KBM-7 (cell line): Measurements from ENCODE around the gene NISCH.
A peak's percentile ranks its signal among the peaks of the same experiment; 100 is the strongest.

Source experiments
- DNase-seq: peaks from one replicate; pipeline ENCODE4 v3.0.0-alpha.2; 2015
- in situ Hi-C: fragments of 300-500 bp; cut with MboI; formaldehyde crosslinking; loops from 2 replicates; pipeline ENCODE4 v1.14.3; 2020; ENCODE audit warnings: low sequenced_read_pairs, low pct_unique_long_range_greater_than_20kb, mixed read lengths

NISCH gene

DNA sequence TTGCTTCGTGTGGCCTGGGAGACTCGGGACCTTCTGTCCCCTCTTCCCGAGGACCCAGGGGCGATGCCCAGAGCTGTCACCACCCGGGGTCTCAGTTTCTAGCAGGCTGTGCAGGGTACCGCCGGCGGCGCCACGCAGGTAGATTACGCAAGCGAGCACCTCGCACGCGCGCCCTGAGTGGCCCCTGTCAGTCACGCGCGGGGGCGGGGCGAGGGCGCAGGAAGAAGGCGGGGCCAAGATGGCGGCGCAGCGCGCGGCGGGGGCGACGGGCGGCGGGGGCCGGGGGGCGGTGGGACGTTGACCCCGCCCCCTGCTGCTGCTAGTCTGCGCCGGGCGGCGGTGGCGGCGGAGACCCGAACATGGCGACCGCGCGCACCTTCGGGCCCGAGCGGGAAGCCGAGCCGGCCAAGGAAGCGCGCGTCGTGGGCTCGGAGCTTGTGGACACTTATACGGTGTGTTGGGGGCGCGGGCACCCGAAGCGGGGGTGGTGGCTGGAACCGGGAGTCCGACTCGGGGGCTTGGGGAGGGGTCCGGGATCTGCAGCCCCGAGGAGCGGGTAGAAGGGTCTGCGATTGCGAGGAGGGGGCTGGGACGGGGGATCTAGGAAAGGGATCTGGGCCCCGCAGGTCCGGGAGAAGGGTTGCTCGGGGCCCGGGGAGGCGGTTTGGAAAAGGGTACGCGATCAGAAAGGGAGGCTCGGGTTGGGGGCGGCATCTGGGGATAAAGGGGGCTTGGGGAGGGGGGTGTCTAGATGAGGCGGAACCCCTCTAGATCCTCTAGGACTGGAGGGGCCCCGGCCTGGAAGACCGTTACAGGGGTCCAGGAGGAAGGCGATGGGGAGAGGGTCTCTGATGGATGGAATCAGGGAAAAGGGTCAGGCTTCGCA is at the start of gene NISCH:
Gene NISCH, plus strand, starts transcription at position 322 of the 886 bp plus-strand sequence. Its CDS starts 38 bp downstream, at position 360.
- DNase-seq: peak; percentile 65
- in situ Hi-C loops: no loop called here

DNA sequence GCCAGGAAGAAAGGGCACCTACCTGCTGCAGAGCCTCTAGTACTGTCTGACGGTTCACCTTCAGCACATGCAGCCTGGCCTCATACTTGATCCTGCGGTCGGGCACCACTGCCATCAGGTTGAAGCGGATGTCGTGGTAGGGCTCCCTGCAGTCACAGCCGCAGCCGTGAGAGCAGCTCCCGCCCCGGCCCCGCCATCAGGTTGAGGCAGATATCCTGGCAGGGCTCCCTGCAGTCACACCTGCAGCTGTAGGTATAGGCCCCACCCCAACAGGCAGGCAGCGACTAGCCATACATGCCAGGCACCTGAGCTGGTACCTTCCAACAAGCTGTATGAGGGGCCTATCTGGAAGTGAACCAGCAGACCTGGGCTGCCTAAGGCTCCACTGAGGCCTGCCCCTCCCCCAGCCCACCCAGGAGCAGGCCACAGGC is 49.2 kb upstream of the NISCH start:
- no peak for DNase-seq
- in situ Hi-C loops: no loop called here

DNA sequence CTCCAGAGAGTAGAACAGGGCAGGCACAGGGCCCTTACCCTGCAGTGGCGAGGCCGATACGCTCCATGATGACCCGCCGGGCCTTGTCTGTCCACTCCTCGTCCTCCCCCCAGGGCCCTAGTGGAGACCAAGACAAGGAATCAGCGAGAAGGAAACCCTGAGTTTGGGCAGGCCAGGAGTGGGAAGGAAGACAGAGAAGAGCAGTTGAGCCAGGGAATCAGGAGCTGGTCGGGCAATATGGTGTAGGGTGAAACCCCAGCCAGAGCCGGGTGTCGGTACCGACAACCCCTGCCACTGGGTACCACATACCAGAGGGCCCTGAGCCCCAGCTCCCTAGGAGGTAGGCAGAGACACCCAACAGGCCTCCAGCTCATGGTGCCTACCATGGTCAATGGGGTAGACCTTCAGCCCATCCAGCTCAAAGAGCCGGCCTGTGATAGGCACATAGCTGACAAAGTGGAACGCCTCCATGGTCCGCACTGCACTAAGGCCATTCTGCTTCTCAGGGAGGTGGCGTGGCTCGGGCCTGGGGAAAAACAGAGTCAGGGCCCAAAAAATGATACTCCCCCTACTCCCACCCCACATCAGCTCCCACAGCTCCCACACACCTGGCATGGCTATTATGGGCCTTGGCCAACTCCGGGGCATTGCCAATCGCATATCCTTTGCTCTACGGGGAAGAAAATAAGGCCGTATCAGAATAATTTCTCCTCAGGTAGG is 48.5 kb upstream of the NISCH start:
- in situ Hi-C loops: no loop called here
- DNase-seq: no peak

DNA sequence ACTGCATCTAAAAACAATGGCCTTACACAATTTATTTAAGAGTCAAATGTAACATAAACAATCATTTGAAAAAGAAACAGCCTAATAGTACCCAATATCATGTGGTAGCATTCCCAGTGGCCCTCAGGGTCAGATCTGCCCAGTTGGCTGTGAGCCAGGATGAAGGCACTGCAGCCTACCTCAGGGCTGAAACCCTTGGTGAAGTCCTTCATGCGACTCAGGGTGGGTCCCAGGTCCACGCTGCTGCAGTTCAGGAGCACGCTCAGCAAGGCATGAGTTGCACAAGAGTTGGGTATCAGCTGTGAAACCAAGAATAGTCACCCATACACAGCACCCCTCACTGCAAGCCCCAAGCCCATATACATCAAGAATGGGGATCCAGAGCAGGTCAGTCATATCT is 47.6 kb upstream of the NISCH start:
- no peak for DNase-seq
- in situ Hi-C loops: no loop called here

DNA sequence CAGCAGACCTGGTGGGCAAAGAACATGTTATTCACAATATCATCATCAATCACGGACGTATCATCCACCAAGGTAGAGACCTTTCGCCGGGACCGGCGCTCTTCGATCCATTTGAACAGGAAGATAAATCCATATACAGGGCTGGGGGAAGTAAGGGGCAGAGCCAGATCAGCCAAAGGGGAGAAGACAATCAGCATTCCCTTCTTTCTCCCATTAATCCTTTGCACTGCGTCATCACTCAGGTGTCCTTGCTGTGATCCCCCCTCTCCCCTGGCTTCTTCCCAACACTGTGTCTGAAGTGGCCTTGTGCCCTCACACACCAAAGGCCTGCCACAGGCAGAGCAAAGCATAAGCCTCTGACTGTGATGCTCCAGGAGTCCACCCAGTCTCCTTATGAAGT is 46.9 kb upstream of the NISCH start:
- no peak for DNase-seq
- in situ Hi-C loops: no loop called here

DNA sequence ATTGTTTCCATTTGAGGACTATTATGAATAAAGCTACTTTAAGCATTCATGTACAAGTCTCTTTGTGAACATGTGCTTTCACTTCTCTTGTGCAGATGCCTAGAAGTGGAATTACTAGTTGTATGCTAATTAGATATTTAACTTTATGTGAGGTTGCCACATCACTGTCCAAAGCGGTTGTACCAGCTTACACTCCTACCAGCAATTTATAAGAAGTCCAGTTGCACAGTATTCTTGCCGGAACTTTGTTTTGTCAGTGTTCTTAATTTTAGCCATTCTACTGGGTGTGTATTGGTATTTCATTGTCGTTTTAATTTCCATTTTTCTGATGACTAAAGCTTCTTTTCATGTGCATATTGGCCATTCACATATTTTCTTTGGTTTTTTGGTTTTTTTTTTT is 39.6 kb upstream of the NISCH start:
- DNase-seq: no peak
- in situ Hi-C loops: no loop called here

DNA sequence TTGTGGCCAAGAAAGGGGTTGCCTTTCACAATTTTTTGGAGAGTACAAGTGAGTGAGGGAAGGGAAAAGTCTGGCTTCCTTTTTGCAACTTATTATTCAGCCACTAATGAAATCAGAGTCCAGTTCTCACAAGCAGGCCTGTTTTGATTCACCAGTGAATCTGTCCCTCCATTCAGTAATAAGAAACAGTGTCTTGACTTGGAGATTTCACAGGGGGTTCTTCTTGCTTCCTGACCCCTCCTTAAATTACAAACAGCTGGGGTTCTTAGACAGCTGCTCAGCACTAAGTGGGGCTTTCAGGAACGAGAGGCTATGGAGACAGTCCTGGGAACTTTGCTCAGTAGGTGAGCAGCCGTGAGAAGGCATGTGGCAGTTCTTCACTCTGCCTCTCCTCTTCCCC is 35.0 kb upstream of the NISCH start:
- in situ Hi-C loops: no loop called here
- DNase-seq: no peak

DNA sequence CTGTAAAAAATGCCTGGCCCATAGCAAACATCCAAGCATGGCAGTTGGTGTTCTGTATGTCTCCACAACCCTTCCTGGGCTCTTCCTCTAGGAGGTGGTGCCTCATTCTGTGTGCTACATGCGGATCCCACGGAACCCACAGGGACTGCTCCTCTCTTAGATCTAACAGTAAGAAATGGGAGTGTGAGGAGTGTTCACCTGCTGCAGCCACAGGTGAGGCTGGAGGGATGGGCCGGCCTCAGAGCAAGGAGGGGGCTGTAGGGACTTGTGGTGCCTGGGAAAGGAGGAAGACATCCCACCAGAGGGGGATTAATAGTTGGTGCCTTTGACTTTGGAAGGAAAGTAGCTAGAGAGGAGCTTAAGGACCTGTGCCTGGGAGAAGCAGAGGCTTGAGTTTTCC is 32.7 kb upstream of the NISCH start:
- in situ Hi-C loops: no loop called here
- no peak for DNase-seq

DNA sequence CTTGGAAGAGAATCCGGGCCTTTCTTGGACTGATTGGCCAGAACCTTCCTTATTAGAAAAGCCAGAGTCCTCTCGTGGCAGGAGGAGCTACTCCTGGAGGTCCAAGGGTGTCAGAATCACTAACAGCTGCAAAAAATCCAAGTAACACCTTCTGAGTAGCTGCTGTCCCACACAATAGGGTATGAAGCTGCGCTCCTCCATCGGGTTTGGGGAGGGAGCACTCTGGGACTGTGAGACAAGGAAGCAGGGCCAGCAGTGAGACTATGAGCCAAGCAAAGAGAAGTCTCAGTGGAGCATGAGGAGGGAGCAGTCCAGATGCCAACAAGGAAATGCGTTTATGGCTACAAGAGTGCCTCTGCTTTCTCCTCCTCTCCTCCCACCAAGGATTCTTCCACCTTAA is 32.2 kb upstream of the NISCH start:
- no peak for DNase-seq
- in situ Hi-C loops: no loop called here

DNA sequence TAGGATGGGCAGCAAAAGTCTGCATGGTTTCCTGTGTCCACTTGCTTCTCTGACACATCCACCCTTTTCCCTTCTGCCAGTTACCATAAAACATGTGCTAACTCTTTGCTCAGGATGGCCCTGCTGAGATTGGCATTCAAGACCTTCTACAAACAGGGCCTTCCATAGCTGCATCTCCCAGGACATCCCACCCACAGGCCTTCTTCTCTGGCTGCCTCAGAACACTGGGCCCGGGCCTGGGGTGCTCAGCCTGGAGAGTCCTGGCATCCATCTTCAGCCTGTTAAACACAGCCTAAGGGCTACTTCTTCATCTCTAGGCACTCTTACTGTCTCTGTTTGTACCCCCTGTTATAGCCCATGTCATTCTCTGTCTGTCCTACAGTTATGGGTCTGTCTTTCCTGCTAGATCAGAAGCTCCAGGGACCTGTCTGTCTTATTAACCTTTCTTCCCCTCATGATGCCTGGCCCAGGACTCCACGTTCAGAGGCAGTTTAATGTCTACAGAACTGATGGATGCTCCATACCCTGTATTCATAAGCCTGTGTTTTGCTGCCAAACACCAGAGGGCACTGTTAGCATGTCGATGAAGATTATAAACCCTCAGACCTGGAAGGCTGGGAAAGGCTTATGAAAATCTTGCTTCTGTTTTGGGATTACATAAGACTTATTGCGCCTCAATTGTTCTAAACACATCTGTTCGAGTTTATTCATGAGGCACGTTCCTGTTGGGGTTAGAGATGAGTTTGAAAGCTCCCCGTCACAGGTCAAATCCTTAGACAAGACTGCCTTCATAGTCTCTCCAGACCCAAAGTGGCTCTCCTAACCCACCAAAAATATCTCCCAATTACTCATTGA is 27.0 kb upstream of the NISCH start:
- in situ Hi-C loops: no loop called here
- DNase-seq: peak; percentile 64

DNA sequence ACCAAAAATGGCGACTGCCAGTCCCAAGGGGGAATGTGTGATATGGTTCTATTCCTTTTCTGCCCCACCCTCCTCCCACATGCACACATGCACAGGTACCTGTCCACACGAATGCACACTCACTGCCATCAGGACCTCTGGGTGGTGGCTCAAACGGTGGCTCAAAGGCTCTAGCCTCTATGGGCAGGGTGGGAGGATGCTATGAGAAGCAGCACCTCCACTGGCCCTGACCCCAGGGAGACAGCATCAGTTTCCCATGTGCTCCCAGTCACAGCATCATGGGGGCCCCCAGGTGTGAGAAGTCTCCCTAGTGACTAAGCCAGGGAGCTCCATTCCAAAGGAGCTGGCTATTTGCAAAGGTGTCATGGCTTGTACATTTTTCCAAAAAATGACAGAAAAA is 26.4 kb upstream of the NISCH start:
- in situ Hi-C loops: no loop called here
- DNase-seq: no peak

DNA sequence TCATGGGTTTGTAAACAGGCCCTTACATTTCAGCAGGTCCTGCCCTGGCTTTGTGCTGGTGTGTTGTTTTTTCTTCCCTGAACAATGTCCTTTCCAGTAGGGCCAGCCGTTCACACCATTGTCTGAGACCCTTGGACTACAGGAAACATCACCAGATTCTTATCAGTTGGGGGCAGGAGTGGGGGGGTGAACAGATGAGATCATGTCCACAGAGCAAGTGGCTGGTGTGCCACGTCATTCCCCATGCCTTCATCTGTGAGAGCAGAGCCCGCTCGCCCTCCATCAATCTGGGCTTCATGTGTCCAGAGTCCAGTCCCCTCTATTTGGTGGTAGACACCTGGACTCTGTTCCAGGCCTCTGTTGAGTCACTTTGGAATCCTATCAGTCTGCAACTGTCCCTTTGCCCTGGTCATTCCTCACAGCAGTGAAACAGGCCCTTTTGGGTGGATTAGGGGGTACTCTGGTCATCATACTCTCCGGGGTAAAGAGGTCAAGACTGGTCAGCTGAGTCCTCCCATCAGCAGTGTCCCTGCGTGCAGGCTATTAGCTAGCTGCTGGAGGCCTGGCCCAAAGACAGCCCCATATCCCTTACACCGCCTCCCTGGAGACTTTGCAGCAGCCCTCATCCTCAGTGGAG is 25.5 kb upstream of the NISCH start:
- in situ Hi-C loops: no loop called here
- DNase-seq: no peak

DNA sequence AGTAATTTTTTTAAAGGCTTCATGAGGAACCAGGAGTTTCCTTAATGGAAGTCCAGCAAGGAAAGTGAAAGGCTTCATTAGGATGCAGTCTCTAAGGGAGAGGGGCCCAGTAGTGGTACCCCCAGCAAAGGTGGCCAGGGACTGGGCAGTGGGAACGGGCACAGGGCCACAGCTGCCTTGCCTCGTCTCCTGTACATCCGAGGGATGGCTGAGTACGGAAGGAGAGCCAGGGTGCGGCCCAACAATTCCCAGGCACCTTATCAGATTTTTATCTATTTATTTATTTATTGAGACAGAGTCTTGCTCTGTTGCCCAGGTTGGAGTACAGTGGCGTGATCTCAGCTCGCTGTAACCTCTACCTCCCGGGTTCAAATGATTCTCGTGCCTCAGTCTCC is 25.0 kb upstream of the NISCH start:
- in situ Hi-C loops: no loop called here
- DNase-seq: no peak

DNA sequence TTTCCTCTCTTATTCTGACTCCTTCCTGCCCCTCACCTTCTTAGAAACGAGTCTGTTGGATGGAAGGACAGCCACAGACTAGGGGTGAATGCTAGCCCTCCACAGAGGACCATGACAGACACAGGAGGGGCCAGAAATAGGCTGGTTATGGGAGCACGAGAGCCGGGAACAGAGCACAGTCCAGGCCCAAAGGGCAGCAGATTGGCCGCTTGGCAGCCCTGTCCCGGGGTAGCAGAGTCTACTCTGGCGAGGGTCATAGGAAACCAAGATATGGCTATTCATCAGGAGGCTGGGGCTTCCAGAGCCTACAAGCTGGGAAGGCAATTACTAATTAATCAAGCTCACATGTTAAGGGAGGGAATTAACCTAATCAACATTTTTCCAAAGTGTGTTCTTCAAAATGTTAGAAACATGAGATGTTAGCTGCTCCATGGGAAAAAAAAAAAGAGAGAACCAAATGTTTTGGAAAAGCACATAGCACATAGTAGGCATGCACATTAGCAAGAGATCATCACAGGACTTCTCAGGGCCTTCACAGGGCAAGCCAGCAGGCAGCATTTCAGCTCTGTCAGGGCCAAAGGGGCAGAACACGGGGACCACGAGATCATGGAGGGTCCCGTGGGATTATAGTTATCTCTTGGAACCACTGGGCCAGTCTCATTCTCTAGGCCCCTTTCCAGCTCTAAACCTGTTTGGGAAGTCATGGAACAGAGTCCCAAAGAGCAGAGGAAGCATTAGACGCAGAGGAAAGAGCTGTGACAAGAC is 23.8 kb upstream of the NISCH start:
- DNase-seq: no peak
- in situ Hi-C loops: no loop called here

DNA sequence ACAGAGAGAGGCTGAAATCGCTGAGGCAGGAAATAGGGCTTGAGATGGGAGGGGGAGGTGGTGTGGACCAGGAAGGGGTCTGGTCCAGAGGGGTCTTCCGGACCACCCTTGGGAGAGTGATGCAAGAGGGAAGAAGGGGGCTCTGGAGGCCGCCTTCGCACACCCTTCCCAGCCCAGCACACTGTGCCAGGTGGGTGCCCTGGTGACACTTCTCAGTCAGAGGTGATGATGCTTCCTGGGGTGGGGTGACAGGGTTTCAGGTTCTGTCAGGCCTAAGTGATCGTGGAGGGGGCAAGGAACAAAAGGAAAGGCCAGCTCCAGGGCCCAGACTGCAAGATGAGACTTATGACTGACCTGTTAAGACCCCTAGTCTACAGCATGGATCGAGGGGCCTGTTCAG is 23.2 kb upstream of the NISCH start:
- DNase-seq: no peak
- in situ Hi-C loops: no loop called here

DNA sequence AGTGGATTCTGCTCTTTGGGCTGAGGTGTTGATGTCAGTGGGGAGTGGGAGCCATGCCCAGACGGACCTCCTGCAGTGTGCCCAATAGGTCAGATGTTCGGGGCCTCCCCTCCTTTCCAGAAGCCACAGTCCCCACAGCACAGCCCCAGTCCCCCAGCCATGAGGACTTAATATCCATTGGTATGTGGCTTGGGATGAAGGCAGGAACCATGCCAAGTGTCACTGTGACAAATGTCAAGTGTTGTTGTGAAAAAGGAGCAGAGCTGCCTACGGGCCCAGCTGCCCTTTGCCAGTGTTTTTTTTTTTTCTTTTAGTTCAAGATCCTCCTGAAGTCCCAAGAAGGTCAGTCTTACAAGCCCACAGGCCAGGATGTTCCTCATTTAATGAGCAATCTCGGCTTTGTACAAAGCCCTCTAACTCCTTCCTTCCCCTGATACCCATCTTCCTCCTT is 22.7 kb upstream of the NISCH start:
- in situ Hi-C loops: no loop called here
- DNase-seq: no peak

DNA sequence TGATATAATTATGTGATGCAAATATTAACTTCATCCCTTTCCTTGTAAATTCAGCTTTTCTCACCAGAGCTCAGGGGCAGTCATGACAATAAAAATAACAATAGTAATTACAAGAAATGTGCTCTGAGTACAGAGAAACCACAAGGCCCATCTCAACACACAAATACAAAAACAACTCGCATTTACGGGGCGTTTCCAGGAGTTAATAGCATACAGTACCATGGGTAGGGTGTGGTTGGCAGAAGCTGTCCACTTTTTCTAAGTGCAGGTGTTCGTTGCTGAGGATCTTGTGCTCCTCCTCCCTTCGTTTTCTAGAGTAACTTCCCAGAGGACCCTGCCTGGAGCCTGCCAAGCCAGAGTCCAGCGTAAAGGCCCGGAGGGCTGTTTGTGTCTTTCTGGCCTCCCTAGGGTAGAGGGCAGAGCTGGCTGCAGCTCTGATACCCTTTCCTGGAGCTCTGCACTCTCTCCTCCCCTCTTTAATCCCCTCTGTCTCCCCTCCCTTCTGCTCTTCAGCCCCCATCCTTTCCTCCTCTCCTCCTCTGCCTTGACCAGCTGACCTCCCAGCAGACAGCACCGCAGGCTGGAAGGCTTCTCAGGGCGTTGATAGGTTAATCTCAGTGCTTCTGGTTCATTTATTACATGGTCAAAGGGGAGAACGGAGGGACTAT is 21.9 kb upstream of the NISCH start:
- DNase-seq: no peak
- in situ Hi-C loops: no loop called here

DNA sequence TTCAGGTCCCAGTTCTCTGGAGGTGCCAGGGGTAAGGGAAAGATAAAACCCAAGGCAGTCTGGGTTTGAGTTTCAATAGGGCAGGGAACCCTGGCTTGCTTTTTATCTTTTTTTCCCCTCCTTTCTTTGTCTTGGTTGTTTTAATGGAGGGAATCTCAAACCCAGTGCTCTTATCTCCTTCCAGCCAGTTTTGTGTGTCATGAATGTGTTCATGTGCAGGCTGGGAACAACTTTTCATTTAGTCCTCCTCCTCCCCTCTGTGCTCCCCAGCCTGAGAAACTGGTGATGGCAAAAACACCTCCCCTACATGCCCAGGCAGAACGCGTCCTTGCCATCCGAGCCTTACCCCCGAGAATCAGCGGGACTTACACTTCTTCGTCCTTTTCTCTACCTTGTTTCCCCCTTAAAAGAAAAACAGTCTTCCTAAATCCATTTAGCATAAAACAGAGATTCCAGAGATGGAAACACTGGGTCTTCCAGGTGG is 21.4 kb upstream of the NISCH start:
- in situ Hi-C loops: no loop called here
- no peak for DNase-seq
